Measurements from ENCODE around the gene NDC1.
"Not testable (repeated sequence)": the region's sequence is repeated elsewhere in the genome, so short reads cannot be mapped to it uniquely, and the experiment has no call there.

Gene NDC1

DNA sequence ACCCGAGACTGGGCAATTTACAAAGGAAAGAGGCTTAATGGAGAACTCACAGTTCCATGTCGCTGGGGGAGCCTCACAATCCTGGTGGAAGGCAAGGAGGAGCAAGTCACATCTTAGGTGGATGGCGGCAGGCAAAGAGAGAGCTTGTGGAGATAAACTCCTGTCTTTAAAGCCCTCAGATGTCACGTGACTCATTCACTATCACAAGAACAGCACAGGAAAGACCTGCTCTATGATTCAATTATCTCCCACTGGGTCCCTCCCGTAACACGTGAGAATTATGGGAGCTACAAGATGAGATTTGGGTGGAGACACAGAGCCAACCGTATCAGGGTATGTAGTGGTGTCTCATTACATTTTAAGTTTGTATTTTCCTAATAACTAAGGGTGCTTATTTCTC lies 77.6 kb downstream of the NDC1 start:
- not testable (repeated sequence) for DNase-seq

DNA sequence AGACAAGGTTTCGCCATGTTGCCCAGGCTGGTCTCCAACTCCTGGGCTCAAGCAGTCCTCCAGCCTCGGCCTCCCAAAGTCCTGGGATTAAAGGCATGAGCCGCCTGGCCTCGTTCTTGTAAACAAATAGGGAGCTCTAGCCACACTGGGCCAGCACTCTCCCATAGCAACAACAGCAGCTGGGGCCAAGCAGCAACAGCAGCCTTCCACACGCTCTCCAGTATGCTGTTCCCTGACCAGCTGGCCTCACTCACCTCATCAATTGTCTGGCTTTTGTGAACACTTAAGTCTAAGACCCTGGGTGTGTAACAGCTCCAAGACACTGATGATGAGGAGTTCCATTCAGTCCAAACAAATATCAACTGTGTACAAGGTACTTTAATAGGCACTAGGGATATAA lies 82.2 kb downstream of the NDC1 start:
- no peak for DNase-seq

GRCh38 chr1:53754484-53755312 lies 83.4 kb downstream of the NDC1 start:
- peak; percentile 68 for DNase-seq

- DNase-seq = no peak
Observed at GRCh38 chr1:53752281-53752680, 85.8 kb downstream of the NDC1 start.

- no peak for DNase-seq
Observed at GRCh38 chr1:53747841-53748240, 90.3 kb downstream of the NDC1 start.

- DNase-seq = no peak
Observed at GRCh38 chr1:53740621-53741105, 97.4 kb downstream of the NDC1 start.

DNA sequence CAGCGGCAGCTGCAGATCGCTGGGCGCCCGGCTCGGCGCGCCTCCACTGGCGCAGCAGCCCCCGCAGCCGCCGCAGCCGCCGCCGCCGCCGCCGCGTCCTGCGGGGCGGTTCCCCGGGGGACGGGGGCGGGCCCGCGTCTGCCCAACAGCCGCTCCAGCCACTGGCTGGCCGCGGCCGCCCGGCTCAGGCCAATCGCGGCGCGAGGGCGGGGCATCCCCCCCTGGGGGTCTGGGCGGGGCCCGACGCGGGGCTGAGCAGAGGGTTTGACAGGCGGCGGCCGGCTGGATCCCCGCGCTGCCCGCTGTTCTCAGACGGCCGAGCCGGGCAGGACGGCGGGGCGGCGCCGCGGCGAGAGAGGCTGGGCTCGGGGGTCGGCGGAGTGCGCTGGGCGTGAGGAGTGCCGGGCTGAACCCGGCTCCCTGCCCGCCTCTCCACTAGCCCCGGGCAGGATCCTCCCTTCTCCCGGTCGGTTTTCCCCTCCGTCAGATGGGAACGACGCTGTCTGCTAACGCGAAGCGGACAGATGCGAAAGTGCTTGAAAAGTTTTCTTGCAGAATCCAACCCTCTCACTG lies 98.9 kb downstream of the NDC1 start, which contains the start of gene GLIS1:
Gene GLIS1 (minus strand): TSS at position 56 of the 573 bp plus-strand sequence. CDS start 1,100 bp downstream, outside the sequence.
- DNase-seq = peak; percentile 89

- no peak for DNase-seq
Observed at GRCh38 chr1:53738205-53739108, 99.6 kb downstream of the NDC1 start.

- DNase-seq = no peak
Observed at GRCh38 chr1:53737648-53738204, 100.4 kb downstream of the NDC1 start.

DNA sequence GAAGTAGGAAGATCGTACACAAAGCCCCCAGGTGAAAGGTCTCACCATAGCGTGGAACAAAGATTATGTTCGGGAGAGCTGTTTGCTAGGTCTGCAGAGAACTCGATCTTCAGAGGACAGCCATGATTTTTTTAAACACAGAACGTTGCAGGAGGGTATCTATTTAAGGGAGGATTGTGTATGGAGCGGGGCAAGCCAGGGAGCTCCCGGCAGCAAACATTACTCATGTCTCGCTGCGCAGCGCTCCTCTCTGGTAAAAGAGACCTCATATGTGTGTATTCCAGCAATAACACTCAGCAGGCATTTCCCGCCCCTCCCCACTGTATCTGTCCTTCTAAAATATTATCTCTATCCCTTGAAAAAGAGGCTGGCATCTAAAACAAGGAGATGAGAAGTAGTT lies 101.8 kb downstream of the NDC1 start:
- DNase-seq = no peak

- DNase-seq = no peak
Observed at GRCh38 chr1:53735681-53736080, 102.4 kb downstream of the NDC1 start.

- no peak for DNase-seq
Observed at GRCh38 chr1:53735261-53735660, 102.8 kb downstream of the NDC1 start.

- DNase-seq = no peak
Observed at GRCh38 chr1:53734650-53735211, 103.4 kb downstream of the NDC1 start.

GRCh38 chr1:53733975-53734649 lies 104.0 kb downstream of the NDC1 start:
- no peak for DNase-seq

GRCh38 chr1:53733447-53733931 lies 104.6 kb downstream of the NDC1 start:
- DNase-seq = no peak

- no peak for DNase-seq
Observed at GRCh38 chr1:53732912-53733317, 105.2 kb downstream of the NDC1 start.

- no peak for DNase-seq
Observed at GRCh38 chr1:53732409-53732808, 105.7 kb downstream of the NDC1 start.

DNA sequence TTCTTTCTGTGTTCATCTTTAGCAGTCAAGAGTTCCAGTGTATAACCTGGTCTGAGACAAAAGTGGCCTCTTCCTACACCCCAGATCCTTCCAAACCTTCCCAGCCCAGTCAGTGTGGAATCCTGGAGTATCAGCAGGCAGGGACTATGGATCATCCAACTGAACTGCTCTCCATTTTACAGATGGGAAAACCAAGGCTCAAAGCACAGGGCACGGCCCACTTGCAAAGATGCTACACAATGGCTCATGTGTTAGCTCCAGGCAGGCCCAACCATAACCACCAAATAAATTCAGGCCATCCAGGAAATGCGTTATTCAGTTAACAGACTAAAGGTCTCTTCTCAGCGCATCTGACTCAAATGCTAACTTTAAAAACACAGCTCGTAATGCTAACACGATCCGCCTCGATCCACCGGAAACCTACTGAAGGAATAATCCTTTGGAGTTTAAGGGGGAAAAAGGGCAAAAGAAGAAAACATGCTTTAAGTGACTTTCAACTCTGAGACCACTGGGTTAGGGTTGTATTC lies 106.3 kb downstream of the NDC1 start:
- no peak for DNase-seq

DNA sequence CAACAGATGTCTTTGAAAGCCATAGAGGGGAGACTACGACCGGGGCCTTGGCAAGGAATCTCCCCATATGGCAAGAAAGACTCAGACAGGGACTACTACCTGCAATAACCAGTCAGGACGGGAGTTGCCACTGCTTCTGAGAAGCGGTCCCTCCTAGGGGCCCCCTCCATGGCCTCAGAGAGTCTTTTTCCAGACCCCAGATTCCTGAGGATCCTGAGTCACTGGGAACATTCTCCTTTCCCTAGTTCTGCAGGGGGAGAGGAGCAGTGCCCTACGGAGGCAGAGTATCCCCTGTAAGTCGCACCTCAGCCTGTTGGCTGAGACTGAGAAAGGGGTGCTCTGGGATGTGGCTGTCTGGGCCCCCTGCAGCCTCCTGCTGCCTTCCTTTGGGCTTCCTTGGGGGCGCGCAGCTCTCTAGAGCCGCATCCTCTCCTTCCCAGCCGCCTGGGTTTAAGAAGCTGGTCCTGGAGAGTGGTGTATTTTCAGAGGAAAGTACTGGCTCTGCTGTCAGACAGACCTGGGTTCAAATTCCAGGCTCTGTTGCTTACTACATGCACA lies 107.0 kb downstream of the NDC1 start:
- DNase-seq = no peak

- DNase-seq = no peak
Observed at GRCh38 chr1:53730224-53730865, 107.8 kb downstream of the NDC1 start.
